Tibial artery (tissue), 4 donors: Measurements from ENCODE around the gene CAPZB.

ENCODE experiments used
- DNase-seq, 2 donors: peaks; one replicate each; pipeline ENCODE4 v3.0.0-alpha.2; 2019
- H3K27ac ChIP-seq, 2 donors: fragments of 200-600 bp; sonication (generic) in 1 of 2; 1 replicate in 1 of 2; 2 replicates in 1 of 2; pipeline ENCODE4 v1.5.1; 2018 to 2019; ENCODE audit warnings: mild to moderate bottlenecking in 1 of 2
- H3K27me3 ChIP-seq, 2 donors: fragments of 200-600 bp; sonication (generic) in 1 of 2; one replicate each; pipeline versions ENCODE4 v1.5.1 to v1.6.0; 2016 to 2019
- H3K36me3 ChIP-seq, 3 donors: fragments of 200-600 bp; sonication (generic) in 2 of 3; one replicate each; pipeline ENCODE4 v1.5.1; 2016 to 2019; ENCODE audit warnings: mild to moderate bottlenecking in 2 of 3
- H3K4me1 ChIP-seq, 4 donors: fragments of 200-600 bp; sonication (generic) in 2 of 4; 1 replicate in 3 of 4; 2 replicates in 1 of 4; pipeline ENCODE4 v1.5.1; 2016 to 2019
- H3K4me3 ChIP-seq, 2 donors: fragments of 200-600 bp; sonication (generic) in 1 of 2; 1 replicate in 1 of 2; 2 replicates in 1 of 2; pipeline ENCODE4 v1.5.1; 2018 to 2019; ENCODE audit warnings: mild to moderate bottlenecking in 2 of 2
- H3K9me3 ChIP-seq, 3 donors: fragments of 200-600 bp; sonication (generic) in 1 of 3; one replicate each; pipeline ENCODE4 v1.5.1; 2016 to 2019
- intact Hi-C: fragments of 100-400 bp; cut with DNase I; formaldehyde crosslinking; loops from one replicate; pipeline ENCODE4 v1.15.0; 2023; ENCODE audit warnings: low total_unique reads
- TF ChIP-seq, protein P1 (sequence below), 2 experiments: fragments of 200-600 bp in 1 of 2; fragments of 450-650 bp in 1 of 2; IDR thresholded peaks; one replicate each; pipeline ENCODE4 v1.5.1; 2017 to 2019; ENCODE audit warnings: antibody characterized with exemption in 2 of 2, mild to moderate bottlenecking in 1 of 2, moderate library complexity in 1 of 2

The CAPZB gene

DNA sequence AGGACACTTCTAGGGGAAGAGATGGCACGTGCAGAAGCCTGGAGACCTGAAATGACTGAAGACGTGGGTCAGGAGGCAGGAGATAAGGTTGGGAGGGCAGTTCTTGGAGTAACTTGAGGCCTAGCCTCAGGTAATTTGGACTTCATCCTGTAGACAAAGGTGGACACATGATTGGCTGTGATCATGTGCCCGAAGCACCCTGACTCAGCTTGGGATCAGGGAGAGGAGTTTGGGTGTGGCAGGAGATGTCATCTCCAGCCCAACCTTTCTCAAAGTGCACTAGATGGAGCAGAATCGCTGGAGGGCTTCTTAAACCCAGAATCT is 171.7 kb downstream of the CAPZB start:
- Histone ChIP-seq H3K4me1 (peaks cover 0 to 37% (median 20%) of the 10 kb centered on the region in 4 donors), H3K4me3 (no peak overlapping the region), H3K9me3 (no peaks in the 10 kb centered on the region), H3K27ac (no peak overlapping the region), H3K36me3 (peaks cover 0 to 17% (median 8%) of the 10 kb centered on the region in 3 donors), H3K27me3 (no peaks in the 10 kb centered on the region)
- TF ChIP-seq, protein P1, sequence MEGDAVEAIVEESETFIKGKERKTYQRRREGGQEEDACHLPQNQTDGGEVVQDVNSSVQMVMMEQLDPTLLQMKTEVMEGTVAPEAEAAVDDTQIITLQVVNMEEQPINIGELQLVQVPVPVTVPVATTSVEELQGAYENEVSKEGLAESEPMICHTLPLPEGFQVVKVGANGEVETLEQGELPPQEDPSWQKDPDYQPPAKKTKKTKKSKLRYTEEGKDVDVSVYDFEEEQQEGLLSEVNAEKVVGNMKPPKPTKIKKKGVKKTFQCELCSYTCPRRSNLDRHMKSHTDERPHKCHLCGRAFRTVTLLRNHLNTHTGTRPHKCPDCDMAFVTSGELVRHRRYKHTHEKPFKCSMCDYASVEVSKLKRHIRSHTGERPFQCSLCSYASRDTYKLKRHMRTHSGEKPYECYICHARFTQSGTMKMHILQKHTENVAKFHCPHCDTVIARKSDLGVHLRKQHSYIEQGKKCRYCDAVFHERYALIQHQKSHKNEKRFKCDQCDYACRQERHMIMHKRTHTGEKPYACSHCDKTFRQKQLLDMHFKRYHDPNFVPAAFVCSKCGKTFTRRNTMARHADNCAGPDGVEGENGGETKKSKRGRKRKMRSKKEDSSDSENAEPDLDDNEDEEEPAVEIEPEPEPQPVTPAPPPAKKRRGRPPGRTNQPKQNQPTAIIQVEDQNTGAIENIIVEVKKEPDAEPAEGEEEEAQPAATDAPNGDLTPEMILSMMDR (IDR thresholded peaks at IDR 0.05): no peak
- intact Hi-C loops: no loop called here
- DNase-seq: no peak

DNA sequence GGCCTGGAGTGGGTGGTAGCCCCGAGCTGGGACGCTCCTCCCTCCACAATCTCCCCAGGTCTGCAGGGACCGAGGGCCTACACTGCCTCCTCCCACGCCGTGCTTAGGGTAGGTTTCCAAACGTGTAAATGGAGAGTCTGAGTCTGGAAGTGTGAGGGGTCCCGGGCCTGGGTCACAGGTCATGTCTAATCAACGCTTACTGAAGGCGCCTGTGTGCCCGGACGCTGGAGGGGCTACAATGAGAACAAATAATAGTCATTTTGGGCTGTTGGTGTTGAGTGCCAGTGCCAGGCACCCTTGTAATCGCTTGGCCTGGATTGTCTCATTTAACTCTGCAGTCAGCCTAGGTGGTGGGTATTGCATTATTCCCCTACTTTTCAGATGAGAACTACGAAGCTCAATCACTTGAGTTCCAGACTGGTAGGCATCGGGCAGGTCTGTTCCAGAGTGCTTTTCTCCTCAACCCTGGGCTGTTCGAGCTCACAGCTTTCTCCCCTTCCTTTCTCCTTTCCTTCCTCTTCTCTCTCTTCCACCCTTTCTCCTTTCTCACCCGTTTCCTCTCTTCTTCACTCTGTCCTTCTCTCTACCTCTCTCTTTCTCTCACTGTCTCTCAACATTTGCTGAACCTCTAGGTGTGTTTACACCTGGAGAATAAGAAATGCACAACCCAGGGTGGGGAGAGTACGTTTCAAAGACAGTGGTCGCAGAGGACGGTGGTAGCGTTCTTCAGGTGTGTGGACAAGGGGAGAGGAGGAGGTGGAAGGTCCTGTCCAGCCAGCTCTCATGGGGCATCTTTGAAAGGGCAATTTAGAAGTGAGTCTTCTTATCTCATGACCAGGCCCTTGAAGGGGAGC is 172.3 kb downstream of the CAPZB start:
- H3K27ac ChIP-seq: peak overlapping the region; percentile 89 to 94
- peak overlapping the region; percentile 90 to 97 for H3K4me3 ChIP-seq
- intact Hi-C loops: no loop called here
- H3K9me3 ChIP-seq: no peaks in the 10 kb centered on the region
- no peak for DNase-seq
- peaks cover 0 to 37% (median 20%) of the 10 kb centered on the region in 4 donors for H3K4me1 ChIP-seq
- TF ChIP-seq, protein P1 (IDR thresholded peaks at IDR 0.05): no peak
- peaks cover 5 to 17% (median 7%) of the 10 kb centered on the region in 3 donors for H3K36me3 ChIP-seq
- no peaks in the 10 kb centered on the region for H3K27me3 ChIP-seq

DNA sequence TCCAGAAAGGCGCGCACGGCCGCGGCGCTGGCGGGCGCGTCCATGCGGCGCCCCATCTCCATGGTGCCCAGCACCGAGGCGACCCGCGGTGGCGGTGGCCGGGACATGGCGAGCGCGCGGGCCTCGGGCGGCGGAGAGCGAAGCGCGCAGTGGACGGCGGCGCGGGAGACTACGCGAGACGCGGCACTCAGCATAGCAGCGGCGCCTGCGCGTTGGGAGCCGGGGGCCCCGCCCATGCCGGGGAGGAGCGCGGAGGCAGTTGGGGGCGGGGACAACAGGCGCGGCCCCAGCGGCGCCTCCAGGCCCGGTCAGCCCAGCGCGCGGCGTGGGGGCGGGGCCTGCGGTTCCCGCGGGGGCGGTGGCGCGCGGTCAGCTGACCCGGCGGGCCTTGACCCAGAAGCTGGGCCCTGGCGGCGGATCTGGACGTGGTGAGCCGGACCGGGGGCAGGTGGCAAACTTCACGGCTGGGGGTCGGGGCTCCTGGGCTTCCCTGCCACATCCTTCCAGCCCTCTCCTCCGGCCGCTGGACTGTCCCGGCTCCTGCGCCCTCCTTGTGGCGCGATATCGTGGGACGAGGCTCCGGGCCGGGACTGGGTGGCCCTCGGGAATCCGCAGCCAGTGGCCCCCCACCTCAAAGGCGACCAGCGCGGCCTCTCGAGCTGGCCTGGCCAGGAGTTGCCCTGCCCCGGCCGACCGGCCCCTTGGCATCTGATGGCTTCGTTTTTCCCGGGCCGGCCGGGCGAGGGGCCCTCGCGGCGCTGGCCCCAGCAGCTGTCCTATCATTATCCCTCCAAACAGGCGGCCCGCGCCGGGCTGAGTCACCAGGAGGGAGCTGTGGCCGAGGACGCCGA is 173.2 kb downstream of the CAPZB start, which contains the start of the genes AKR7A2 and SLC66A1:
Gene AKR7A2, minus strand, starts transcription at position 214 of the 851 bp plus-strand sequence. Its CDS starts 20 bp downstream, at position 194.
Gene SLC66A1, plus strand, starts transcription at position 396 of the 851 bp plus-strand sequence. CDS start 5,352 bp downstream, outside the sequence.
- peak; percentile 88 to 97 for DNase-seq
- Histone ChIP-seq H3K36me3 (peaks cover 12 to 22% (median 12%) of the 10 kb centered on the region in 3 donors), H3K27ac (peak within 1 kb of the TSS; percentile 89 to 94), H3K4me3 (peak within 1 kb of the TSS; percentile 90 to 97), H3K27me3 (no peaks in the 10 kb centered on the region), H3K9me3 (no peaks in the 10 kb centered on the region), H3K4me1 (peaks cover 0 to 37% (median 20%) of the 10 kb centered on the region in 4 donors)
- intact Hi-C loops: no loop called here
- TF ChIP-seq, protein P1 (IDR thresholded peaks at IDR 0.05): peak in 1 of 2 experiments; percentile 40

DNA sequence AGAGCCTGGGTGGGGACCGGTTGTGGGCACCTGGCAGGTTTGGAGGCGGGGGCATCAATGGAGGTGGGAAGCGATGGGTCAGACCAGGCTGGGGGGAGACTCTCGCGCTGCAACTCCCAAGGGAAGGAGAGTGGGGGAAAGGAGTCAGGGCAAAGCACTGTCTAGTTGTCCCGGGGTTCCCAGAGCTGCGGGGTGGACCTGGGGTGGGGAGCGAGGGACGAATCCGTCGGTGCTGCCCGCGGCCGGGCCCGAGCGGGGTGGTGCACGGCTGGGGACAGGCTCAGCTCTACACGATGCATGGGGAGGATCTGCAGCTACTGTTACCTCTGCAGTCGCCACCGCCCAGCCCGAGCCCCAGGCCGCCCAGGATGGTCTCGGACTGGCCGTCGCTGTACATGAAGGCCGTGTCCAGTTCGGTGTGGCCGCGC is 173.8 kb downstream of the CAPZB start:
- DNase-seq: no peak
- TF ChIP-seq, protein P1 (IDR thresholded peaks at IDR 0.05): no peak
- Histone ChIP-seq H3K4me3 (peak overlapping the region; percentile 90 to 97), H3K9me3 (no peaks in the 10 kb centered on the region), H3K36me3 (peaks cover 12 to 28% (median 19%) of the 10 kb centered on the region in 3 donors), H3K27ac (peak overlapping the region; percentile 67 to 89), H3K27me3 (no peaks in the 10 kb centered on the region), H3K4me1 (peaks cover 0 to 37% (median 20%) of the 10 kb centered on the region in 4 donors)
- intact Hi-C loops: no loop called here

DNA sequence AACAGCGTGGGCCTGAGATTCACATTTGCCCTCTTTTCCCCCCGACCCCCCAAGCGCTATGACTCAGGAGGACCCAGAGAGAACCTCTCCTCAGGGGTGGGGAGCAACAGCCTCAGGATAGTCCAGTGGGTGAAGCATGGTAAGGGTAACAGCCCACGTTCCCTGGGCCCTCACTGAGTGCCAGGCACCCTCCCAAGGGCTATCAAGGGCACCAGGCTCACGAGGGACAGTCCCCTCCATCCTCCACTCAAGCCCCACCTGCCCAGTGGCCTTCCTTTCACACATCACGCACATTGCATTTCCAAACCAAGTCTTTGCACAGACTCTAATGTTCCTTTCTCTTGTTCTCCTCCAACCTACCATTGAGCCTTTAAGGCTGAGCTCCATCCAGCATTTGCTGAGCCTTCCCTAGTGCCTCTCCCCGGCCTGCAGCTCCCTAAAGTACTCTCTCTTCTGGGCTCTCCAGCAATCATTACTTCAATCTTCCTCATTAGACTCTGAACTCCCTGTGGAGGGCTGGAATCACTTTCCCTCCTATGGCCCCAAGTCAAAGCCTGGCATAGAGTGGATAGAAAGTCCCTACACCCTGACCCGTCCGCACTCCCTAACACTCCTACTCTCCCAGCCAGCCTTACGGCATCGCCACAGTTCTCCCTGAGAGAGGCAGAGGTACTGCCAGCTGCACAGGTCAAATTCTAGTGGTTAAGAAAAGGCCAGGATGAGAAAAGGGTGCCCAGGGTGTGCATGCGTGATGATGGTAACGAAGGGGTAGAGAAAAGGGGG is 174.4 kb downstream of the CAPZB start:
- Histone ChIP-seq H3K27ac (peak overlapping the region; percentile 67 to 89), H3K27me3 (no peaks in the 10 kb centered on the region), H3K4me1 (peaks cover 0 to 35% (median 20%) of the 10 kb centered on the region in 4 donors), H3K4me3 (peak overlapping the region; percentile 90 to 97), H3K9me3 (no peaks in the 10 kb centered on the region), H3K36me3 (peaks cover 16 to 34% (median 25%) of the 10 kb centered on the region in 3 donors)
- intact Hi-C loops: no loop called here
- no peak for DNase-seq
- TF ChIP-seq, protein P1 (IDR thresholded peaks at IDR 0.05): no peak
